Measurements from ENCODE around the gene SBF2. TPM values are rescaled to one million over a fixed set of nuclear protein-coding genes. Genes with fewer than 3 reads are reported as not detected.

The SBF2 gene
- total and polyA plus RNA-seq, 9 of the 15 experiments (the other 6 are each of a cell fraction or from before 2014, with no cell fraction given): 0.80 to 9.5 (median 5.0) TPM

GRCh38 chr11:9899676-9900075 is 394.3 kb downstream of the SBF2 start (continued):
- TF ChIP-seq NFIC (IDR thresholded peaks at IDR 0.05) (no peak), ZC3H4 (CRISPR knock-in tag; IDR thresholded peaks at IDR 0.05; ENCODE audit: borderline replicate concordance) (no peak), ZNF12 (CRISPR knock-in tag; IDR thresholded peaks at IDR 0.05) (no peak), MTA3 (IDR thresholded peaks at IDR 0.05; ENCODE audit: borderline replicate concordance) (no peak), EP300 (IDR thresholded peaks at IDR 0.05; ENCODE audit: low read length) (no peak)

DNA sequence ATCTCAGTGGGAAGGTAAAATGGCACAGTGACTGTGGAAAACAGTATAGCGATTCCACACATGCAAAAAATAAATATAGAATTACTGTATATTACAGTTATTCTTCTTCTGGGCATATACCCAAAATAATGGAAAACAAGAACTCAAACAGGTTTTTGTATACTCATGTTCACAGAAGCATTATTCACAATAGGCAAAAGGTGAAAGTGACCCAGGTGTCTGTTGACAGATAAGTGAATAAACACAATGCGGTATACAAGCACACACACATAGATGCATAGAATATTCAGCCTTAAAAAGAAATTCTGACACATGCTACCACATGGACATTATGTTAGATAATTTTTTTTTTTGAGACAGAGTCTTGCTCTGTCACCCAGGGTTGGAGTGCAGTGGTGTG is 397.1 kb downstream of the SBF2 start:
- no TSS peak for BruUV-seq (replicated peaks)
- TF ChIP-seq CBFA2T2 (conservative IDR thresholded peaks at IDR 0.05): no peak
- TF ChIP-seq ZNF133 (CRISPR knock-in tag; IDR thresholded peaks at IDR 0.05): no peak
- TF ChIP-seq ZNF551 (CRISPR knock-in tag; IDR thresholded peaks at IDR 0.05): no peak
- TF ChIP-seq ETS1 (conservative IDR thresholded peaks at IDR 0.05; ENCODE audit: control insufficient read depth, low read depth, low read length): no peak
- no peak for TF ChIP-seq HDAC1 (IDR thresholded peaks at IDR 0.05)
- TF ChIP-seq, protein P1, sequence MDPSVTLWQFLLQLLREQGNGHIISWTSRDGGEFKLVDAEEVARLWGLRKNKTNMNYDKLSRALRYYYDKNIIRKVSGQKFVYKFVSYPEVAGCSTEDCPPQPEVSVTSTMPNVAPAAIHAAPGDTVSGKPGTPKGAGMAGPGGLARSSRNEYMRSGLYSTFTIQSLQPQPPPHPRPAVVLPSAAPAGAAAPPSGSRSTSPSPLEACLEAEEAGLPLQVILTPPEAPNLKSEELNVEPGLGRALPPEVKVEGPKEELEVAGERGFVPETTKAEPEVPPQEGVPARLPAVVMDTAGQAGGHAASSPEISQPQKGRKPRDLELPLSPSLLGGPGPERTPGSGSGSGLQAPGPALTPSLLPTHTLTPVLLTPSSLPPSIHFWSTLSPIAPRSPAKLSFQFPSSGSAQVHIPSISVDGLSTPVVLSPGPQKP (CRISPR knock-in tag; IDR thresholded peaks at IDR 0.05): no peak
- TF ChIP-seq CBX3 (IDR thresholded peaks at IDR 0.05; ENCODE audit: borderline replicate concordance in 1 of 2, low read length in 2 of 2): no peak
- TF ChIP-seq ZNF232 (CRISPR knock-in tag; IDR thresholded peaks at IDR 0.05): no peak
- TF ChIP-seq MYBL2 (IDR thresholded peaks at IDR 0.05; ENCODE audit: low read depth): no peak
- TF ChIP-seq MYBL2 (CRISPR knock-in tag; IDR thresholded peaks at IDR 0.05; ENCODE audit: borderline replicate concordance): no peak
- TF ChIP-seq SLC30A9 (CRISPR knock-in tag; IDR thresholded peaks at IDR 0.05): no peak
- TF ChIP-seq NFE2L1 (tag; IDR thresholded peaks at IDR 0.05; ENCODE audit: borderline replicate concordance, low read depth): no peak
- no peak for TF ChIP-seq CREB1 (IDR thresholded peaks at IDR 0.05)
- TF ChIP-seq CREB1 (CRISPR knock-in tag; IDR thresholded peaks at IDR 0.05): no peak
- no peak for TF ChIP-seq TAF9B (IDR thresholded peaks at IDR 0.05; ENCODE audit: partially characterized antibody)
- ChIA-PET POLR2A (interaction anchor here (1.9 kb wide), 1 partner anchor 16 kb away, joined by 4 read pairs; no protein-coding TSS in a partner anchor), CTCF (ENCODE audit: low intra/inter-chr PET ratio) (no interaction called here)
- Histone ChIP-seq H3K4me3 (no peak overlapping the region), H3K9ac (ENCODE audit: insufficient read depth in 1 of 2, low read depth in 2 of 2, low read length in 2 of 2) (no peak overlapping the region), H3K36me3 (ENCODE audit: control insufficient read depth, insufficient read depth, low read length) (no peaks in the 10 kb centered on the region), H3K79me2 (ENCODE audit: control insufficient read depth, insufficient read depth, low read length) (no peaks in the 10 kb centered on the region), H2AFZ (ENCODE audit: low read depth, low read length) (no peak overlapping the region), H3K27ac (ENCODE audit: extremely low read depth, low read depth, low read length) (no peak overlapping the region), H4K20me1 (replicated peaks; ENCODE audit: control insufficient read depth, insufficient read depth, low read length) (no peaks in the 10 kb centered on the region), H3K9me3 (replicated peaks; ENCODE audit: control insufficient read depth, insufficient read depth, low read depth, low read length) (no peaks in the 10 kb centered on the region), H3K9me1 (ENCODE audit: control insufficient read depth, insufficient read depth, low read length) (no peaks in the 10 kb centered on the region), H3K27me3 (ENCODE audit: control insufficient read depth in 2 of 2, insufficient read depth in 2 of 2, low read length in 2 of 2) (no peaks in the 10 kb centered on the region), H3K4me1 (replicated peaks in 1 of 2; ENCODE audit: control insufficient read depth in 2 of 2, insufficient read depth in 2 of 2, low read length in 2 of 2) (no peaks in the 10 kb centered on the region; a peak in 1 of 5 replicates), H3K4me2 (ENCODE audit: insufficient read depth, low read length) (no peak overlapping the region)
- no peak for FAIRE-seq
- no peak for DNase-seq (ENCODE audit: extremely low read depth in 1 of 4, low spot score in 3 of 4)
- in situ Hi-C loops (cut with MboI) (no loop called here), intact Hi-C loops (cut with micrococcal nuclease) (no loop called here)
- ATAC-seq: no peak
- 30% methylated on average over 2 of the region's 2 CpGs for WGBS (ENCODE audit: insufficient coverage, low coverage, missing lambda C conversion rate)
